ENCODE data around the gene ARG2. TPM values are rescaled to one million over a fixed set of nuclear protein-coding genes. Genes with fewer than 3 reads are reported as not detected.
"Not testable (repeated sequence)": the region's sequence is repeated elsewhere in the genome, so short reads cannot be mapped to it uniquely, and the experiment has no call there.

The ARG2 gene
- total and polyA plus RNA-seq, 10 donors, result 0.64 to 4.7 (median 1.1) TPM

- no peaks in the 10 kb centered on the region for H3K9me3 ChIP-seq
- no peak overlapping the region for H3K4me3 ChIP-seq
- intact Hi-C loops (cut with DNase I; ENCODE audit: low total_unique reads), result no loop called here
- no peaks in the 10 kb centered on the region for H3K27me3 ChIP-seq (replicated peaks in 1 of 7)
- H3K4me1 ChIP-seq, result peaks cover 4 to 34% (median 19%) of the 10 kb centered on the region in 6 donors
- 90 to 98% (median 94%) methylated on average over 2 of the region's 2 CpGs for WGBS, 5 donors
- TF ChIP-seq POLR2A (IDR thresholded peaks at IDR 0.05) (no peak), POLR2AphosphoS5 (IDR thresholded peaks at IDR 0.05) (no peak), CTCF (IDR thresholded peaks at IDR 0.05 in 8 of 11, conservative IDR thresholded peaks at IDR 0.05 in 3 of 11) (no peak)
- H3K36me3 ChIP-seq, result peaks cover 0 to 55% (median 33%) of the 10 kb centered on the region in 6 donors
- DNase-seq, result no peak
- H3K27ac ChIP-seq, result no peak overlapping the region
Observed at GRCh38 chr14:67595392-67595791, 24.3 kb upstream of the ARG2 start.

GRCh38 chr14:67599698-67600561 lies 19.8 kb upstream of the ARG2 start, which contains the start of gene PIGH:
TSS of gene PIGH (minus strand) at chr14:67600268. CDS start at chr14:67600203, 65 bp downstream.
- no peaks in the 10 kb centered on the region for H3K9me3 ChIP-seq
- H3K36me3 ChIP-seq, result peaks cover 0 to 10% (median 0%) of the 10 kb centered on the region in 6 donors
- H3K27ac ChIP-seq, result peak within 1 kb of the TSS; percentile 66 to 93 (median 88)
- peak; percentile 27 to 77 (median 55) for TF ChIP-seq POLR2A (IDR thresholded peaks at IDR 0.05)
- peak; percentile 97 to 98 (median 98) for TF ChIP-seq POLR2AphosphoS5 (IDR thresholded peaks at IDR 0.05)
- peak; percentile 27 to 77 (median 68) for TF ChIP-seq CTCF (IDR thresholded peaks at IDR 0.05 in 8 of 11, conservative IDR thresholded peaks at IDR 0.05 in 3 of 11)
- no peaks in the 10 kb centered on the region for H3K27me3 ChIP-seq (replicated peaks in 1 of 7)
- intact Hi-C loops (cut with DNase I; ENCODE audit: low total_unique reads), result no loop called here
- 2 to 4% (median 3%) methylated on average over 57 to 77 of the region's 77 CpGs for WGBS, 5 donors
- peak within 1 kb of the TSS; percentile 68 to 95 (median 84) for H3K4me3 ChIP-seq
- H3K4me1 ChIP-seq, result peaks cover 4 to 57% (median 31%) of the 10 kb centered on the region in 6 donors
- DNase-seq, result peak; percentile 98

- H3K27ac ChIP-seq, result peak overlapping the region; percentile 66 to 93 (median 88)
- 86 to 90% (median 86%) methylated on average over 21 of the region's 21 CpGs for WGBS, 5 donors
- H3K4me1 ChIP-seq, result peaks cover 4 to 57% (median 31%) of the 10 kb centered on the region in 6 donors
- H3K27me3 ChIP-seq (replicated peaks in 1 of 7); H3K36me3 ChIP-seq; H3K9me3 ChIP-seq; DNase-seq; intact Hi-C loops (cut with DNase I; ENCODE audit: low total_unique reads): not testable (repeated sequence)
- H3K4me3 ChIP-seq, result peak overlapping the region; percentile 68 to 95 (median 84)
Observed at GRCh38 chr14:67600562-67600974, 19.2 kb upstream of the ARG2 start.

- Histone ChIP-seq H3K9me3 (no peaks in the 10 kb centered on the region), H3K36me3 (no peaks in the 10 kb centered on the region), H3K4me3 (no peak overlapping the region), H3K27ac (peak overlapping the region in 4 of 8 donors; percentile 48 to 70 (median 52)), H3K4me1 (peaks cover 4 to 49% (median 31%) of the 10 kb centered on the region in 6 donors), H3K27me3 (replicated peaks in 1 of 7) (no peaks in the 10 kb centered on the region)
- intact Hi-C loops (cut with DNase I; ENCODE audit: low total_unique reads), result no loop called here
- DNase-seq, result no peak
- no peak for TF ChIP-seq POLR2AphosphoS5 (IDR thresholded peaks at IDR 0.05)
- 75 to 86% (median 78%) methylated on average over 7 of the region's 7 CpGs for WGBS, 5 donors
Observed at GRCh38 chr14:67602076-67602475, 17.6 kb upstream of the ARG2 start.

GRCh38 chr14:67602995-67603545 lies 16.6 kb upstream of the ARG2 start:
- no peak for DNase-seq
- no peak for TF ChIP-seq CTCF (IDR thresholded peaks at IDR 0.05 in 8 of 11, conservative IDR thresholded peaks at IDR 0.05 in 3 of 11)
- TF ChIP-seq POLR2AphosphoS5 (IDR thresholded peaks at IDR 0.05), result no peak
- no peak for TF ChIP-seq POLR2A (IDR thresholded peaks at IDR 0.05)
- intact Hi-C loops (cut with DNase I; ENCODE audit: low total_unique reads), result no loop called here
- Histone ChIP-seq H3K9me3 (no peaks in the 10 kb centered on the region), H3K27ac (peak overlapping the region in 5 of 8 donors; percentile 7 to 70 (median 52)), H3K36me3 (no peaks in the 10 kb centered on the region), H3K4me3 (no peak overlapping the region), H3K27me3 (replicated peaks in 1 of 7) (no peaks in the 10 kb centered on the region), H3K4me1 (peaks cover 4 to 41% (median 28%) of the 10 kb centered on the region in 6 donors)
- 41 to 55% (median 48%) methylated on average over 5 of the region's 5 CpGs for WGBS, 5 donors
